Activated naive CD4-positive, alpha-beta T cell treated with anti-CD3 and anti-CD28 coated beads, Interleukin-2, amount 50 U/mL, for 24 hours (primary cell): ENCODE data around the gene CDH13.

ENCODE experiments used
- H3K27ac Mint-ChIP-seq: one replicate; pipeline ENCODE4 v1.8.0; 2021; ENCODE audit warnings: mild to moderate bottlenecking, mixed read lengths
- H3K27me3 Mint-ChIP-seq: one replicate; pipeline ENCODE4 v1.8.0; 2021; ENCODE audit warnings: mixed read lengths
- H3K36me3 Mint-ChIP-seq: one replicate; pipeline ENCODE4 v1.8.0; 2021; ENCODE audit warnings: mixed read lengths
- H3K4me1 Mint-ChIP-seq: one replicate; pipeline ENCODE4 v1.8.0; 2021; ENCODE audit warnings: mixed read lengths
- H3K4me3 Mint-ChIP-seq: one replicate; pipeline ENCODE4 v1.8.0; 2021; ENCODE audit warnings: mild to moderate bottlenecking, mixed read lengths
- H3K9me3 Mint-ChIP-seq: one replicate; pipeline ENCODE4 v1.8.0; 2021; ENCODE audit warnings: mixed read lengths

The CDH13 gene

DNA sequence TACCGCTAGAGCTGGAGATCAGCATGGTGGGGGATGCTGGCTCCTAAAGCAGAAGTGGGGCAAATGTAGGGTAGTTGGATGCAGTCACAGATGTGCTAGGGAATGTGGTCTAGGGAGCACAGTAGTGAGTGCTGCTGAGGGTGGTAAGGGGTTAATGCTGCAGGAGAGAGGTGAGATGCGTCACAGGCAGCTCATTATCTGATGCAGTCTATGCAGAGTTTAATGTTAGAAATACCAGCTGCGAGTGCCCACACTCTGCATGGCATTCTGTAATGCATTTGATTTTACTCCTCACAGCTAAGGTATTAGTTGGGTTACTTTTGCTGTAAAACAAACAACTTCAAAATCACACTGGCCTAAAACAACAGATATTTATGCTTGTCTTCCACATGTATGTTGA, 689.7 kb downstream of the CDH13 start:
- Mint-ChIP-seq H3K36me3 (no peaks in the 10 kb centered on the region), H3K9me3 (no peaks in the 10 kb centered on the region), H3K27me3 (no peaks in the 10 kb centered on the region), H3K4me3 (no peak overlapping the region), H3K27ac (no peak overlapping the region), H3K4me1 (no peaks in the 10 kb centered on the region)

DNA sequence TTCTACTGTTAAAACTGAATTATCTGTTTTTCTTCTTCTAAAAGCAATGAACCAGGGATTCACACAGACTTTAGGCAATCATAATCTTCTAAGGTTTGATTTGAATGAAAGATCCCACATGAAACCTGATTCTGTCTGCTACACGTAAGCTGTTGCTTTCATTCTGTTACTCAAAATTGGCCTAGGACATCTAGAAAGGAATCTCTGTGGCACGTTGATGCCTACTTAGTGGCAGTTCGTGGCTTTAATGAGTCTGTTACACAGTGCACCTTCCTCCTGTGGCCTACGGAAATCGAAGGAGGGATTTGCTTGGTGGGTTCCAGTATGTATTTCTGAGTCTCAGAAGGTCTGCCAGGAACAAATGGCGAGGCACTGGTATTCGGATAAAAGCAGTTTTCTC, 691.6 kb downstream of the CDH13 start:
- Mint-ChIP-seq H3K27ac (no peak overlapping the region), H3K4me1 (no peaks in the 10 kb centered on the region), H3K9me3 (no peaks in the 10 kb centered on the region), H3K27me3 (no peaks in the 10 kb centered on the region), H3K36me3 (no peaks in the 10 kb centered on the region), H3K4me3 (no peak overlapping the region)

DNA sequence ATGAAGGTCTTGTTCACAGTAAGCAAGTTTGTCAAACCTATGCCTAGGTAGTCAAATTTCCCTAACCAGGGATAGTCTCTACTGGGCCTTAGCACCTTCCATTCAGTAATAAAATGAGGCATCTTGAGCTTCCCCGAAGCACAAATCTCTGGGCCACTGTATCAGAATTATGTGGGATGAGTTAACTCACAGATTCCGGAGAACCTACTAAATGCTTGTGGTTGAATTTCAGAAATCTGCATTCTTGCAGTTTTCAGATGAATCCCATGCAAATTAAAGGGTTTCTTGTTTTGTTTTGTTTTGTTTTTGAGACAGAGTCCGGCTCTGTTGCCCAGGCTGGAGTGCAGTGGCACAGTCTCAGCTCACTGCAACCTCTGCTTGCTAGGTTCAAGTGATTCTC, 702.2 kb downstream of the CDH13 start:
- no peaks in the 10 kb centered on the region for H3K36me3 Mint-ChIP-seq
- no peaks in the 10 kb centered on the region for H3K27me3 Mint-ChIP-seq
- no peak overlapping the region for H3K4me3 Mint-ChIP-seq
- no peak overlapping the region for H3K27ac Mint-ChIP-seq
- no peaks in the 10 kb centered on the region for H3K4me1 Mint-ChIP-seq
- peaks cover 3% of the 10 kb centered on the region for H3K9me3 Mint-ChIP-seq

DNA sequence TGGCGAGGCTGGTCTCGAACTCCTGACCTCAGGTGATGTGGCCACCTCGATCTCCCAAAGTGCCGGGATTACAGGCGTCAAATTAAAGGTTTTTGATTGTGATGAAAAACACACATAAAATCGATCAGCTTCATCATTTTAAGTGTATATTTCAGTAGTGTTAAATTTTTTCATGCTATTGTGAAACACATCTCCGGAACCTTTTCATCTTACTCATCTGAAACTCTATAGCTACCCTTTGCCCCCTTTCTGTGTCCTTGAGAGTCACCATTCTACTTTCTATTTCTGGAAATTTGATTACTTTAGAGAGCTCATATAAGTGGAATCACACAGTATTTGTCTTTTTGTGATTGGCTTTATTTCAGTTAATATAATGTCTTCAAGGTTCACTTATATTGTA, 702.7 kb downstream of the CDH13 start:
- H3K9me3 Mint-ChIP-seq: peaks cover 3% of the 10 kb centered on the region
- no peak overlapping the region for H3K4me3 Mint-ChIP-seq
- H3K27me3 Mint-ChIP-seq: no peaks in the 10 kb centered on the region
- no peak overlapping the region for H3K27ac Mint-ChIP-seq
- H3K36me3 Mint-ChIP-seq: no peaks in the 10 kb centered on the region
- H3K4me1 Mint-ChIP-seq: no peaks in the 10 kb centered on the region

DNA sequence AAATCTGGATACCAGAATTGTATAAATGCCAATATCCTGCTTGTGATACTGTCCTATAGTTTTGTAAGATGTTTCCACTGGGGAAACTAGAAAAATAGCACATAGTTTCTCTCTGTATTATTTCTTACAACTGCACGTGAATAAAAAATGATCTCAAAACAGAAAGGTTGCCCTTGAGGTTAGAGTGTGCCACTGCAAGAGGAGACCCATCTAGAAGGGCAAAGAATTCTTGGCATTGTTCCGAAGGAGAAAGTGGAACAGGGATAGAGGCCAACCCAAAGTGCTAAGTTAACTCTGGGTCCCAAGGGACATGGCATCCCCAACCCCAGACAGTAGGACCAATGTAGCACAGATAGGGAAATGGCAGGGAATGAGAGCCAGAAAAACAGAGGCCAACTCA, 703.5 kb downstream of the CDH13 start:
- H3K4me1 Mint-ChIP-seq: no peaks in the 10 kb centered on the region
- no peaks in the 10 kb centered on the region for H3K27me3 Mint-ChIP-seq

DNA sequence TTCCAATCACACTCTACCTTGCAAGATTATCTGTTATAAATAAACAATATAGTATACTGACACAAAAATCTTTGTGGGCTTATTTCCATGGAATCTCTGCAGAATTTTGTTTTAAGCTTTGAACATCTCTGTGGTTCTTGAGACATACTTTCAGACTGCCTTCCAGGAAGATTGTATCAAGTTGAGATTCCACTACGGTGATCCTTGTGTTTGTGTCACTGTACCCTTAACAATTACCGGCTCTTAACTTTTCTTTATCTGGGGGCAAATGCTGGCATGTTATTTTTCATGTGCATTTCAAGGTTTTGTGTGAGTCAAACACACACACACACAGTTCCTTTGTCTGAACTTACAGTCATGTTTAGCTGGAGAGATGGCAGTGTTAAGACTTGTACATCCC, 708.3 kb downstream of the CDH13 start:
- no peak overlapping the region for H3K27ac Mint-ChIP-seq
- no peaks in the 10 kb centered on the region for H3K36me3 Mint-ChIP-seq
- no peaks in the 10 kb centered on the region for H3K4me1 Mint-ChIP-seq
- H3K27me3 Mint-ChIP-seq: peaks cover 1% of the 10 kb centered on the region
- no peaks in the 10 kb centered on the region for H3K9me3 Mint-ChIP-seq
- no peak overlapping the region for H3K4me3 Mint-ChIP-seq

More for the DNA sequence above, 703.5 kb downstream of the CDH13 start:
- Mint-ChIP-seq H3K36me3 (no peaks in the 10 kb centered on the region), H3K27ac (no peak overlapping the region), H3K4me3 (no peak overlapping the region), H3K9me3 (peaks cover 3% of the 10 kb centered on the region)

DNA sequence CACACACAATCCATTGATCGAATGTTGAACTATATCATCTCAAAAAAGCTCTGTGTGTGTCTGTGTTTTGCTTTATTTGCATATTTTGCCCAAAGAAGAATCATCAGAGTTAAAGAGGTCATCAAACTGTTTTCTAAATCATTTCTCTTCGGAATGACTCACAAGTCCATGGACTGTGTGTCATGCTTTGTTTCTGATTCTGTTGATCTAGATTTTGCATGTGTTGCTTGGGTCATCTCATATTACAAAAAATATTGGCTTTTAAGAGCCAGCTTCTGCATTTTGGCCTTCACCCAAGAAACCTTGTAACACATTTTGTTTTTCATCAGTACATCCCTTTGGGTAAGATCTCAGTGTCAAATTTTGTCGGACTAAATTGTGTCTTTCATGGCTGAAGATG, 709.8 kb downstream of the CDH13 start:
- Mint-ChIP-seq H3K4me1 (no peaks in the 10 kb centered on the region), H3K36me3 (no peaks in the 10 kb centered on the region), H3K27me3 (peaks cover 1% of the 10 kb centered on the region), H3K4me3 (no peak overlapping the region), H3K9me3 (no peaks in the 10 kb centered on the region), H3K27ac (no peak overlapping the region)

DNA sequence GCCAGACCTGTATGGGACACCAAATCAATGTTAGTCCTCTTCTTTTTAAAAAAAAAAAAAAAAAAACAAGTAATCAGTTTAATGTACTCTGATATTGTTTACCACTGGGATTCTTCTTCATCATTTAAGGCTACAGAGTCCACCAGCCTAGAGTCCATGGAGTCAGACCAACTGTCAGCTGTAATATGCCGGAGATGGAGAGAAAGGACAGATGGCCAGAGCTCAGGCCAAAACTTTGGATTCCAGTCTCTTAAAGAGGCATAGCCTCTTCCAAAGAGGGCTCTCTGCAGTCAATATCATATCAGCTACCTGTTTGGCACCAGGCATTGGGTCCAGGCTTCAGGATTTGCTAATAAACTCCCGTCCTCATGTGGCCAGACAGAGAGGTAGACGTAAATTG, 711.4 kb downstream of the CDH13 start:
- no peaks in the 10 kb centered on the region for H3K36me3 Mint-ChIP-seq
- H3K27me3 Mint-ChIP-seq: peaks cover 1% of the 10 kb centered on the region
- H3K4me1 Mint-ChIP-seq: no peaks in the 10 kb centered on the region
- H3K27ac Mint-ChIP-seq: no peak overlapping the region
- no peak overlapping the region for H3K4me3 Mint-ChIP-seq
- H3K9me3 Mint-ChIP-seq: no peaks in the 10 kb centered on the region

DNA sequence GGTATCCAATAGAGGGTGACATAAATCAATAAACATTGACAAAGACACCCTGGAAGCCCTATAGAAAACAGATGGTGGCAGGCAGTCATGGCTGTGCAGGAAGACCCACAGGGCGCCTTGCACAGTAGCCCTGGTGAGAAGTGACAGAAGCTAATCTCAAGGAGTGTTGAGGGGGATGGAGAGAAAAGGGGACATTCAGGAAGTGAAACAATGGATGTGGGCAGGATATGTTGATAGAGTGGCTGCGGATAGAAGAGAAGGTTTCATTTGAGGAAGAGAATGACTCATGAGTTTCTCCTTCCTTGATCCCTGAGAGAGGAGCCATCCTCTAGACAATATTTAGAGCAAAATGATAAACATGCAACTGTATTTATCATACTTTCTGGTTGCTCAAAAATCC, 712.2 kb downstream of the CDH13 start:
- H3K9me3 Mint-ChIP-seq: no peaks in the 10 kb centered on the region
- H3K4me3 Mint-ChIP-seq: no peak overlapping the region
- no peak overlapping the region for H3K27ac Mint-ChIP-seq
- peaks cover 1% of the 10 kb centered on the region for H3K27me3 Mint-ChIP-seq
- H3K36me3 Mint-ChIP-seq: no peaks in the 10 kb centered on the region
- H3K4me1 Mint-ChIP-seq: no peaks in the 10 kb centered on the region

DNA sequence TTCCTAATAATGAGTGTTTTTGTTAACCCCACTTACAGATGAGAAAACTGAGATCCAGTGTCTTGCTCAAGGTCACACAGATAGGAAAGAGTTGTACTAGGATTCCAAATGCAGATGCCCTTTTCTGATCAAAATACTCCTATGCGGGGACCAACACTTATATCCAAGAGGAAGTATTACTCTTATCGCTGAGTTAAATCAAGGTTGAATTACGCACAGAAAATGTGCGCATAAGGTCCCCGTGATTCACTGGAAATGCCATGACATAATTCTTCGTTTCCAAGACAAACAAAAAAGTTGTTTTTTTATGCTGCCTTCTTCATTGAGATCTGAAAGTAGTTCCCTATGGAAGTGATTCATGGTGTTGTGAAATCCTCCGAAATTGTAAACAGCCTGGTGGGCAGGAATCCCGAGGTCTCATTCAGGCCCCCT, 717.2 kb downstream of the CDH13 start:
- no peaks in the 10 kb centered on the region for H3K27me3 Mint-ChIP-seq
- no peaks in the 10 kb centered on the region for H3K36me3 Mint-ChIP-seq
- H3K9me3 Mint-ChIP-seq: no peaks in the 10 kb centered on the region
- no peaks in the 10 kb centered on the region for H3K4me1 Mint-ChIP-seq
- no peak overlapping the region for H3K27ac Mint-ChIP-seq
- no peak overlapping the region for H3K4me3 Mint-ChIP-seq

DNA sequence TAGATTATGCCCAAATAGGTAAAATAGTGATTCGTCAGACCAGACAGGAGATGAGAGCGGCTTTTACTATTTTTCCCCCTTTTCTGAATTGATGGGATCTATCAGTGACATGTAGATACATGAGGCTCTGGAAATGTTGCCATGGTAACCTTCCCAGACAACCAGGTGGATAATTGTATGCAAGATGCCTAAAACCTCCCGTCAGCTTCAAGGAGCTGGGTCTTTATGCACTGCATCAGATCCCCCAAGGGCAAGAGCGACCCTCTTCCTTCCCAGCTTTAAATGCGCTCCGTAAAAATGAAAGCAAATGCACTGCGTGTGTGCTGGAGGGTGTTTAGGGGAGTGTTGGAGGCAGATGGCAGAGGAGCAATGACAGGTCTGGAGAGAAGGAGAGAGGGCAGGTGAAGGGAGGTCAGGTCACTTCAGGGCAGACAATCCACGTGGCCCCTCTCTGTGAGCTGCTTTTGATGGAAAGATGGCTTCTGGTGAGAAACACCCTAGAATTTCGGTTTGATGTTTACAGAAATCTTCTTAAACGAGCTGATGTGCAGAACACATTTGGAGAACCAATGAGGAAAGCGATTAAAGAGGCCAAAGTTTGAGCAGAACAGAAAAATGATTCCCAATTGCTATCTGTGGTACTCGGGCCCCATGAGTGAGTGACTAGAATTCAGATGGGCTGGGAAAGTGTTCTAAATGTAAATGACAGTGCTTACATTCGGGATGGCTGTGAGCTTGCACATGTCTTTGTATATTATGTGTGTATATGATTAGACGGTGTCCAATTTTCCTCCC, 719.3 kb downstream of the CDH13 start:
- no peaks in the 10 kb centered on the region for H3K27me3 Mint-ChIP-seq
- no peak overlapping the region for H3K27ac Mint-ChIP-seq
- H3K4me1 Mint-ChIP-seq: no peaks in the 10 kb centered on the region
- H3K9me3 Mint-ChIP-seq: no peaks in the 10 kb centered on the region
- no peaks in the 10 kb centered on the region for H3K36me3 Mint-ChIP-seq
- no peak overlapping the region for H3K4me3 Mint-ChIP-seq

DNA sequence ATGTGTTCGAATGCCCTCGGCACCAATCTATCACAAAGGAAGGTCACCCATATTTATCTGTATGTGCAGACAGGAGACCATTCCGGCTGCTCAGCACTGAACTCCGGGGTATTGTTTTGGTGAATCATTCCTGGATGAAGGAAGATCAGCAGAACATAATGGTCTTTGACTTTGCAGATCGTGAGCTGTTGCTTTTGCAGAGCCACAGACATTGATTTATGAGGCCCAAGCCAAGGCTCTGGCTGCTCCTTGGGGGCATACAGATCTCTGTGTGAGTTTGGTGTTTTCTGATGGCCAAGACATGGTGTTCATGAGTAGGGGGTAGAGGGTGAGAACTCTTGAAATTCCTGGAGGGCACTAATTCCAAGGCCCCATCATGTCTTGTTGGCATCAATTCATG, 722.2 kb downstream of the CDH13 start:
- Mint-ChIP-seq H3K27me3 (no peaks in the 10 kb centered on the region), H3K4me1 (no peaks in the 10 kb centered on the region)

DNA sequence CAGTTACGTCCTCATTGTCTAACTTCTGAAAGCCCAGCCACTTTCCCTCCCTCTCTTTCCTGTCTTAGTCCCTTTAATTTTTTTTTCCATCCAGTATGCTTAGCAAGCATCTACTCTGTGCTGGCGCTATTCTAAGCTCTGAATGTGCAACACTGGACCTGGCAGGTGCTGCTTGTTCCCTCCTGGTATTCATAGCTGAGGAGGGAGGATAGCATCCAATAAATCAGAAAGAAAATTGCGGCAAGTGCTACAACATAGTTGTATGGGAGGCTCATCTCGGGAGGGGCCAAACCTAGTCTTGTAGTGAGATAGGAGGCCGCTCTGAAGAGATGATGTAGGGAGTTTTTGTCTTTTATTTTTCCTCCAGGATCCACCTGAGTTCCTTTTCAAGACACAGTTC, 723.7 kb downstream of the CDH13 start:
- Mint-ChIP-seq H3K27me3 (no peaks in the 10 kb centered on the region), H3K36me3 (no peaks in the 10 kb centered on the region), H3K27ac (no peak overlapping the region), H3K4me1 (no peaks in the 10 kb centered on the region), H3K4me3 (no peak overlapping the region), H3K9me3 (no peaks in the 10 kb centered on the region)

More for the DNA sequence above, 722.2 kb downstream of the CDH13 start:
- H3K4me3 Mint-ChIP-seq: no peak overlapping the region
- H3K9me3 Mint-ChIP-seq: no peaks in the 10 kb centered on the region
- no peak overlapping the region for H3K27ac Mint-ChIP-seq
- no peaks in the 10 kb centered on the region for H3K36me3 Mint-ChIP-seq

DNA sequence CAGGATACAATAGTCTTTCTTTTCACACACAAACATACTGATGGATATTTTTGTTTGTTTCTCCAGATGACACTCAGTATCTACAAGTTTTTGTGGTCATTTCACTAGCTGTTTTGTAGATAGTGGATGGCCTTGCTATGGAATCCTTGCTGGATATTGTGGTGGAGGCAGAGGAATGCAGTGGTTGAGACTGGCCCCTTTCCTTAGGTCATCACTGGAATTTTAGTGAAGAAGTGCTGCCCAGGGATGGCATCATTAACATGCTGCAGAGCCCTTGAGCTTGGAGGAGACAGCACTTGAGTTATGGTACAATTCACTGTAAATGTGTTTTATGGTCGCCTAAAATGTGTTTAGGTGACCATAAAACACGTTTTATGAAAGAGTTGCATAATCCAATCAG, 725.1 kb downstream of the CDH13 start:
- no peaks in the 10 kb centered on the region for H3K36me3 Mint-ChIP-seq
- H3K9me3 Mint-ChIP-seq: no peaks in the 10 kb centered on the region
- H3K4me3 Mint-ChIP-seq: no peak overlapping the region
- no peaks in the 10 kb centered on the region for H3K4me1 Mint-ChIP-seq
- no peak overlapping the region for H3K27ac Mint-ChIP-seq
- no peaks in the 10 kb centered on the region for H3K27me3 Mint-ChIP-seq

DNA sequence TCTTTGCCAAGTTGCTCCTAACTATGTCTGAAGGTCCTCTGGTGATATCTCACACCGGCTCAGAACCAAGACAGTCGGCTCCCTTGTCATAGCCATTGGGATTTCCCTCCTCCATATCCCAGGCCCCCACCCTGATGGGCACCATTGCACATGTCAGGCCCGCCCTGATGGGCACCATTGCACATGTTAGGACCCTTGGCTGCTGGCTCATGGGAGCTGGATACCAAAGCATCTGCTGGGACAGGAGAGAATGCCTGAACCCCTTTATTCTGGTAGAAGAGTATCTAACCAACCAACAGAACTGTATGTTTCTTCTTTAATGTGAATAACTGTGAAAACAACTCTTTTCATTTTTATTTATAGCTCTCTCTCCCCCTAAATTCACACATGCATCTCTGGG, 726.5 kb downstream of the CDH13 start:
- Mint-ChIP-seq H3K36me3 (no peaks in the 10 kb centered on the region), H3K4me3 (no peak overlapping the region), H3K27ac (no peak overlapping the region), H3K9me3 (no peaks in the 10 kb centered on the region), H3K27me3 (no peaks in the 10 kb centered on the region), H3K4me1 (no peaks in the 10 kb centered on the region)

DNA sequence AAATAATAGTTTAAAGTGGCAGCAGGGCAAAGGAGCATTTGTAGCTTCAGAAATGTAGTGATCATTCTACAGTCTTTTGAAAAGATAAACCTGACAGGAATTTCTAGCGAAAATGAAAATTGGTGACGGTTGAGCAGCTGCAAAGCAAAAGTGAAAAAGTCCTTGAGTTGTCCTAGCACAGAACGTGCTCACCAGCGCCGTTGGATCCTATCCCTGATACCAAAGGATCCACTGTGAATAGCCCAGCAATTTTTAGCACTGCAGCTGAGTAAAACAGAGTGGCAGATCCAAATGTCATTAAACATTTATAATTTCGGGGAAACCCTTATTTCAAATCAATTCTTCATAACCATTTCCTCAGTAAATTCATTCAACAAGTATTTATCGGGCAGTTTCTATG, 727.2 kb downstream of the CDH13 start:
- Mint-ChIP-seq H3K27ac (no peak overlapping the region), H3K9me3 (no peaks in the 10 kb centered on the region)

More for the DNA sequence above, 727.2 kb downstream of the CDH13 start:
- H3K27me3 Mint-ChIP-seq: no peaks in the 10 kb centered on the region
- no peaks in the 10 kb centered on the region for H3K36me3 Mint-ChIP-seq
- no peaks in the 10 kb centered on the region for H3K4me1 Mint-ChIP-seq
- H3K4me3 Mint-ChIP-seq: no peak overlapping the region
